Astrocyte (in vitro differentiated cells and primary cell): ENCODE data around the gene BPTF. TPM values are rescaled to one million over a fixed set of nuclear protein-coding genes. Genes with fewer than 3 reads are reported as not detected.

Experiments used
- DNase-seq: peaks from one replicate; pipeline ENCODE4 v3.0.0-alpha.2; 2010; ENCODE audit warnings: low read depth
- FAIRE-seq: peaks from 2 replicates; lab custom pipeline; 2011; peaks lifted over from hg19 to GRCh38; lab: Jason Lieb, UNC
- H2AFZ ChIP-seq: 2 replicates; pipeline ENCODE4 v1.6.0; 2012; ENCODE audit warnings: low read depth, low read length, inconsistent platforms
- H3K27ac ChIP-seq: 2 replicates; pipeline ENCODE4 v1.5.1; 2011; ENCODE audit warnings: low read depth, low read length, inconsistent platforms
- H3K27me3 ChIP-seq: 2 replicates; pipeline ENCODE4 v1.6.0; 2011; ENCODE audit warnings: low read length, inconsistent platforms; ENCODE audit not compliant: insufficient read depth
- H3K36me3 ChIP-seq: 2 replicates; pipeline ENCODE4 v1.5.1; 2011; ENCODE audit warnings: low read length, inconsistent platforms; ENCODE audit not compliant: insufficient read depth
- H3K4me1 ChIP-seq: 2 replicates; pipeline ENCODE4 v1.5.1; 2011; ENCODE audit warnings: low read length, inconsistent platforms; ENCODE audit not compliant: insufficient read depth
- H3K4me2 ChIP-seq: 2 replicates; pipeline ENCODE4 v1.6.0; 2012; ENCODE audit warnings: low read length, inconsistent platforms
- H3K4me3 ChIP-seq: 2 replicates; pipeline ENCODE4 v1.5.1; 2011; ENCODE audit warnings: low read depth, mild to moderate bottlenecking, low read length, inconsistent platforms; ENCODE audit not compliant: insufficient read depth
- H3K79me2 ChIP-seq: 2 replicates; pipeline ENCODE4 v1.6.0; 2012; ENCODE audit warnings: mild to moderate bottlenecking, low read length, inconsistent platforms; ENCODE audit not compliant: insufficient read depth
- H3K9ac ChIP-seq: 2 replicates; pipeline ENCODE4 v1.6.0; 2012; ENCODE audit warnings: mild to moderate bottlenecking, low read length, inconsistent platforms
- H3K9me3 ChIP-seq: 2 replicates; pipeline ENCODE4 v1.5.1; 2012; ENCODE audit warnings: low read depth, mild to moderate bottlenecking, low read length, inconsistent platforms; ENCODE audit not compliant: insufficient read depth
- H4K20me1 ChIP-seq: 2 replicates; pipeline ENCODE4 v1.6.0; 2012; ENCODE audit warnings: low read length, inconsistent platforms; ENCODE audit not compliant: insufficient read depth
- H3K27ac Mint-ChIP-seq: one replicate; pipeline ENCODE4 v1.8.0; 2021; ENCODE audit warnings: mild to moderate bottlenecking, mixed read lengths; ENCODE audit not compliant: unreplicated experiment
- H3K27me3 Mint-ChIP-seq: one replicate; pipeline ENCODE4 v1.8.0; 2021; ENCODE audit warnings: low read depth, mixed read lengths; ENCODE audit not compliant: unreplicated experiment
- H3K36me3 Mint-ChIP-seq: one replicate; pipeline ENCODE4 v1.8.0; 2021; ENCODE audit warnings: low read depth, mixed read lengths; ENCODE audit not compliant: unreplicated experiment
- H3K4me1 Mint-ChIP-seq: one replicate; pipeline ENCODE4 v1.8.0; 2021; ENCODE audit warnings: low read depth, mixed read lengths; ENCODE audit not compliant: unreplicated experiment
- H3K4me3 Mint-ChIP-seq: one replicate; pipeline ENCODE4 v1.8.0; 2021; ENCODE audit warnings: mild to moderate bottlenecking, moderate library complexity, mixed read lengths; ENCODE audit not compliant: unreplicated experiment
- H3K9me3 Mint-ChIP-seq: one replicate; pipeline ENCODE4 v1.8.0; 2021; ENCODE audit warnings: mild to moderate bottlenecking, mixed read lengths; ENCODE audit not compliant: unreplicated experiment
- CTCF ChIP-seq: IDR thresholded peaks from 2 replicates; pipeline ENCODE4 v1.5.1; 2011; ENCODE audit warnings: low read depth, mild to moderate bottlenecking, inconsistent platforms, low read length, moderate library complexity; ENCODE audit not compliant: insufficient read depth
- EZH2 ChIP-seq: IDR thresholded peaks from 2 replicates; pipeline ENCODE4 v1.6.1; 2012; ENCODE audit warnings: mild to moderate bottlenecking, low read length, inconsistent platforms; ENCODE audit not compliant: insufficient read depth
- total RNA-seq: library from RNA; stranded (reverse); gene quantifications from 2 replicates; pipeline ENCODE4 v1.2.1, GENCODE V29; 2021

BPTF gene
- total RNA-seq, 1 donor from 2014 or later: 72.7 TPM

GRCh38 chr17:67813803-67814180, 11.5 kb upstream of the BPTF start:
- Mint-ChIP-seq H3K27ac (no peak overlapping the region), H3K9me3 (no peaks in the 10 kb centered on the region), H3K4me1 (no peaks in the 10 kb centered on the region), H3K27me3 (no peaks in the 10 kb centered on the region), H3K4me3 (no peak overlapping the region), H3K36me3 (no peaks in the 10 kb centered on the region)
- Histone ChIP-seq H3K4me2 (no peak overlapping the region), H3K9ac (no peak overlapping the region), H3K27ac (no peak overlapping the region), H3K36me3 (no peaks in the 10 kb centered on the region), H2AFZ (no peak overlapping the region), H3K4me1 (no peaks in the 10 kb centered on the region), H4K20me1 (no peaks in the 10 kb centered on the region), H3K4me3 (no peak overlapping the region), H3K27me3 (no peaks in the 10 kb centered on the region), H3K9me3 (no peaks in the 10 kb centered on the region), H3K79me2 (no peaks in the 10 kb centered on the region)
- DNase-seq (no peak), FAIRE-seq (no peak)
- TF ChIP-seq EZH2 (no peak), CTCF (no peak)

- Mint-ChIP-seq H3K9me3 (no peaks in the 10 kb centered on the region), H3K36me3 (no peaks in the 10 kb centered on the region), H3K27me3 (no peaks in the 10 kb centered on the region), H3K27ac (no peak overlapping the region), H3K4me3 (no peak overlapping the region), H3K4me1 (no peaks in the 10 kb centered on the region)
- Histone ChIP-seq H3K79me2 (no peaks in the 10 kb centered on the region), H3K4me3 (no peak overlapping the region), H3K27ac (no peak overlapping the region), H3K9me3 (no peaks in the 10 kb centered on the region), H3K4me1 (no peaks in the 10 kb centered on the region), H3K27me3 (no peaks in the 10 kb centered on the region), H3K9ac (no peak overlapping the region), H3K4me2 (no peak overlapping the region), H3K36me3 (no peaks in the 10 kb centered on the region), H2AFZ (no peak overlapping the region), H4K20me1 (no peaks in the 10 kb centered on the region)
- TF ChIP-seq CTCF (no peak), EZH2 (no peak)
- FAIRE-seq: no peak
- no peak for DNase-seq
Observed at GRCh38 chr17:67818110-67819002, 6.9 kb upstream of the BPTF start.

- no peak for DNase-seq
- no peaks in the 10 kb centered on the region for H4K20me1 ChIP-seq
- H3K9ac ChIP-seq: no peak overlapping the region
- no peak for FAIRE-seq
- H3K27me3 ChIP-seq: no peaks in the 10 kb centered on the region
- no peak overlapping the region for H3K4me3 ChIP-seq
- H2AFZ ChIP-seq: no peak overlapping the region
- H3K4me1 Mint-ChIP-seq: no peaks in the 10 kb centered on the region
- H3K9me3 ChIP-seq: no peaks in the 10 kb centered on the region
- no peaks in the 10 kb centered on the region for H3K36me3 ChIP-seq
- no peaks in the 10 kb centered on the region for H3K36me3 Mint-ChIP-seq
- no peak overlapping the region for H3K27ac Mint-ChIP-seq
- no peaks in the 10 kb centered on the region for H3K4me1 ChIP-seq
- no peaks in the 10 kb centered on the region for H3K27me3 Mint-ChIP-seq
- no peak overlapping the region for H3K4me2 ChIP-seq
- no peak overlapping the region for H3K27ac ChIP-seq
- no peak overlapping the region for H3K4me3 Mint-ChIP-seq
- H3K79me2 ChIP-seq: no peaks in the 10 kb centered on the region
- TF ChIP-seq CTCF (no peak), EZH2 (no peak)
- no peaks in the 10 kb centered on the region for H3K9me3 Mint-ChIP-seq
Observed at GRCh38 chr17:67819722-67820121, 5.6 kb upstream of the BPTF start.
